Peyer's patch (tissue), 4 donors: ENCODE data around the gene IMPDH1. TPM values are rescaled to one million over a fixed set of nuclear protein-coding genes. Genes with fewer than 3 reads are reported as not detected.
A peak's percentile ranks its signal among the peaks of the same experiment; 100 is the strongest.

Experiments
- DNase-seq, 3 donors: peaks; one replicate each; pipeline ENCODE4 v3.0.0-alpha.2; 2017 to 2019
- H3K27ac ChIP-seq, 4 donors: fragments of 200-600 bp; sonication (generic); one replicate each; pipeline ENCODE4 v1.5.1; 2016 to 2019
- H3K27me3 ChIP-seq, 2 donors: fragments of 200-600 bp; sonication (generic); one replicate each; pipeline ENCODE4 v1.5.1; 2019
- H3K36me3 ChIP-seq, 3 donors: fragments of 200-600 bp; sonication (generic); one replicate each; pipeline ENCODE4 v1.5.1; 2016 to 2019
- H3K4me1 ChIP-seq, 4 donors: fragments of 200-600 bp; sonication (generic); one replicate each; pipeline ENCODE4 v1.5.1; 2016 to 2019
- H3K4me3 ChIP-seq, 4 donors: fragments of 200-600 bp; sonication (generic); 1 replicate in 3 of 4; 2 replicates in 1 of 4; pipeline ENCODE4 v1.5.1; 2016 to 2019; ENCODE audit warnings: mild to moderate bottlenecking in 1 of 4
- H3K9me3 ChIP-seq, 4 donors: fragments of 200-600 bp; sonication (generic); one replicate each; pipeline ENCODE4 v1.5.1; 2016 to 2019; ENCODE audit warnings: mild to moderate bottlenecking in 1 of 4
- CTCF ChIP-seq, 6 experiments: fragments of 450-650 bp in 4 of 6; fragments of 200-600 bp in 2 of 6; sonication (generic) in 1 of 6; IDR thresholded peaks; one replicate each; pipeline ENCODE4 v1.5.1; 2017 to 2019; ENCODE audit warnings: antibody characterized with exemption in 6 of 6, mild to moderate bottlenecking in 3 of 6, moderate library complexity in 1 of 6
- POLR2A ChIP-seq, 2 donors: fragments of 450-650 bp; IDR thresholded peaks; one replicate each; pipeline ENCODE4 v1.5.1; 2017; ENCODE audit warnings: antibody characterized with exemption in 2 of 2, mild to moderate bottlenecking in 2 of 2, moderate library complexity in 2 of 2
- total RNA-seq, 4 donors: library from RNA; depleted of rRNA; stranded (reverse); fragments of >200 nt; gene quantifications; one replicate each; pipeline ENCODE4 v1.1.0, GENCODE V29; 2016

Gene IMPDH1
- total RNA-seq, 4 donors from 2014 or later: 7.9 to 45.4 (median 14.8) TPM

DNA sequence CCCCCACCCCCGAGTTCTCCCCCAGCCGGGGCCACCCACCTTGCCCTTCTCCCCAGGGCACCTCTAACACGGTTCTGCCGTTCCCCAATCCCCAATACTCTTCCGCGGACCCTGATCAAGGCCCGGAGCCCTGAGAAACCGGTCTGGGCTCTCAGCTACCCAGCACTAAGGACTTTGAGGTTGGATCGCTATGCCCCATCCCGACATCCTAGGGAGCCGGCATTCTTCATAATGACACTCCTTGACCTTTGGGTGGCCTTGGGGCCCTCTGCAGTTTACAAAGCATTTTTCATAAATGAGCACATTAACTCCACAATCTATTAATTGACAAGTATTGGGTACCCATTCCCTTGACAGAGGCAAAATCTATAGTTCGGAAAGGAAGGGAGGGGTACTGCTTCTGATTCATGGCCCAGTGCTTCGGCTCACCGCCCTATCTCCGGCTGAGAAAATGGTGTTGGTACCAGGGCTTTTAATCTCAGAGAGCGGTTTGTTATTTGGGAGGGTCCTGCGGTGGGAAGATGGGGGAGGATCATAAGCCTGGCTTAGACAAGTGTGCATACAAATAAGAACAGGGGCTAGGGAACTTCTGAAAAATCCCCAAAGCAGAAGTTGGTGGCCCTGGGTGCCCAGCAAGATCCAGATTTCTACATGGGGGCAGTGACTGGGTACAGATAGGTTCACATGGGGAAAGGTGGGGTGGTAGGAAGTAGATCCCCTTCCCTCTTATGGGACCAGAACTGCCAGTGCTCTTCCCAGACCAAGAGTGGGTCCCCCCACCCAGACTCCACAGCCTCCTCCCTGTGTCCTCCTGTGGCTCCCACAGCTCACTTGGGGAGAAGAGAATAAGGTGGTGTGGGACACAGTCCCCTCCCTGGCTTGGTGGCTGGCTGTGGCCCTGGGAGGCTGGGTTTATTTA is 3.2 kb downstream of the IMPDH1 start:
- Histone ChIP-seq H3K4me3 (peak overlapping the region; percentile 48 to 85 (median 80)), H3K9me3 (no peaks in the 10 kb centered on the region), H3K27me3 (no peaks in the 10 kb centered on the region), H3K27ac (peak overlapping the region in 2 of 4 donors; percentile 75 to 89), H3K4me1 (peaks cover 0 to 43% (median 13%) of the 10 kb centered on the region in 4 donors), H3K36me3 (no peaks in the 10 kb centered on the region)
- DNase-seq: no peak
- TF ChIP-seq CTCF (IDR thresholded peaks at IDR 0.05) (no peak), POLR2A (IDR thresholded peaks at IDR 0.05) (no peak)

- peak; percentile 52 to 72 (median 69) for DNase-seq
- Histone ChIP-seq H3K4me3 (peak overlapping the region; percentile 48 to 85 (median 80)), H3K27ac (peak overlapping the region in 2 of 4 donors; percentile 53 to 75), H3K9me3 (no peaks in the 10 kb centered on the region), H3K4me1 (peaks cover 0 to 40% (median 13%) of the 10 kb centered on the region in 4 donors), H3K36me3 (peaks cover 0 to 8% (median 0%) of the 10 kb centered on the region in 3 donors), H3K27me3 (no peaks in the 10 kb centered on the region)
- no peak for TF ChIP-seq CTCF (IDR thresholded peaks at IDR 0.05)
- no peak for TF ChIP-seq POLR2A (IDR thresholded peaks at IDR 0.05)
Measured at GRCh38 chr7:128405471-128406313, 4.1 kb downstream of the IMPDH1 start.

DNA sequence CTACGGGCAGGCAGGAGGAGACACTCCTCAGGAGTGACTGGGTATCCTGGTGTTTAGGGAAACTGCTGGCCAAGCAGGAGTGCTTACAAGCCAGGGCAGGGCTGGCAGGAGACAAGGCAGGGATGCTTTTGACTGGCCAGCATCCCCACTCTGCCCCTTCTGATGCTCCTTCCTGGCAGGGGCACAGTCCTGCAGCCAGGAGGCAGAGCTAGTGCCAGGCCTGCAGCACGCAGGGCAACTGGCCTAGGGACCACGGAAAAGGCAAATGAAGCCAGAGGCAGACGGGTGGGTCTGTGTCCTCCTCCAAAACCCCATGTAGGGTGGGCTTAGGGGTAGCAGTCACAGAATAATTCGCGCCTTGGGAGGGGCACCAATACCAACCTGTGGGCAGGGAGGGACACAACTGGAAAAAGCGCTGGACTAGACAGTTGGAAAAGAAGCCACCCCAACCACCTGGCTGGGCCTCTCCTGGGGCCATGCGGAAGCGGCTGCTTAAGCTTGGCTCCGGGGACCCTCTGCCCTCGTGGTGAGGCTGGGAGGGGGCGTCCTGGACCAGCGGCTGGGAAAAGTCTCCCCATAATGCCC is 4.8 kb downstream of the IMPDH1 start:
- peaks cover 0 to 15% (median 0%) of the 10 kb centered on the region in 3 donors for H3K36me3 ChIP-seq
- TF ChIP-seq POLR2A (IDR thresholded peaks at IDR 0.05) (no peak), CTCF (IDR thresholded peaks at IDR 0.05) (no peak)
- DNase-seq: peak in 1 of 3 donors; percentile 34
- H3K9me3 ChIP-seq: no peaks in the 10 kb centered on the region
- peaks cover 0 to 35% (median 13%) of the 10 kb centered on the region in 4 donors for H3K4me1 ChIP-seq
- no peaks in the 10 kb centered on the region for H3K27me3 ChIP-seq
- H3K4me3 ChIP-seq: peak overlapping the region; percentile 48 to 85 (median 80)
- H3K27ac ChIP-seq: peak overlapping the region in 2 of 4 donors; percentile 53 to 75

DNA sequence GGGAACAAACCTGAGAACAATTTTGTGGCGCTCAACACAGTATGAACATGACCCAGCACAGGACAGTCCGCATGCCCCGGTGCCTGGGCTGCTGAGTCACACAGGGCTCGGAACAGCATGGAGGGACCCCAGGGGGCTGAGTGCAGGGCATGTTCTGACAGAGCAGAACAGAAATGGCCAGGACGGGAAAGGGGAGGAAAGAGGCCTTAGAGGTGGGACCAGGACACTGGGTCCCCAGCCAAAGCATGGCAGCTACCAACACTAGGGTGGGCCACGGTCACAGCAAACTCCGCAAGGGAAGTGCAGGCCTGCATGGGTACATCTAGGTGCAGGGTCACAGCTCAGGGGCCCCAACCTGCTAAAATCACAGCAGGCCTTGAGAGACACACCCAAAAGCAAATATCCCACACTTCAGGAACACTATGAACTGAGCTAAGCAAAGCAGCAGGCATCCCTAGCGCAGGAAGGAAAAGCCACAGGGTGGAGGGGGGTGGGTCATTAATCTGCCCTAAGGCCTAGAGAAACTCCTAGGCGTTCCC is 5.6 kb downstream of the IMPDH1 start:
- no peak for DNase-seq
- peaks cover 0 to 20% (median 0%) of the 10 kb centered on the region in 3 donors for H3K36me3 ChIP-seq
- no peaks in the 10 kb centered on the region for H3K9me3 ChIP-seq
- H3K27ac ChIP-seq: no peak overlapping the region
- no peaks in the 10 kb centered on the region for H3K27me3 ChIP-seq
- TF ChIP-seq POLR2A (IDR thresholded peaks at IDR 0.05): no peak
- no peak for TF ChIP-seq CTCF (IDR thresholded peaks at IDR 0.05)
- no peak overlapping the region for H3K4me3 ChIP-seq
- peaks cover 0 to 35% (median 12%) of the 10 kb centered on the region in 4 donors for H3K4me1 ChIP-seq

GRCh38 chr7:128403676-128404075 is 6.1 kb downstream of the IMPDH1 start:
- H3K36me3 ChIP-seq: peaks cover 0 to 20% (median 0%) of the 10 kb centered on the region in 3 donors
- TF ChIP-seq POLR2A (IDR thresholded peaks at IDR 0.05) (no peak), CTCF (IDR thresholded peaks at IDR 0.05) (no peak)
- DNase-seq: no peak
- no peaks in the 10 kb centered on the region for H3K9me3 ChIP-seq
- no peaks in the 10 kb centered on the region for H3K27me3 ChIP-seq
- H3K27ac ChIP-seq: no peak overlapping the region
- H3K4me3 ChIP-seq: no peak overlapping the region
- peaks cover 0 to 30% (median 8%) of the 10 kb centered on the region in 4 donors for H3K4me1 ChIP-seq
